ENCODE data around the gene DCBLD1.

DNA sequence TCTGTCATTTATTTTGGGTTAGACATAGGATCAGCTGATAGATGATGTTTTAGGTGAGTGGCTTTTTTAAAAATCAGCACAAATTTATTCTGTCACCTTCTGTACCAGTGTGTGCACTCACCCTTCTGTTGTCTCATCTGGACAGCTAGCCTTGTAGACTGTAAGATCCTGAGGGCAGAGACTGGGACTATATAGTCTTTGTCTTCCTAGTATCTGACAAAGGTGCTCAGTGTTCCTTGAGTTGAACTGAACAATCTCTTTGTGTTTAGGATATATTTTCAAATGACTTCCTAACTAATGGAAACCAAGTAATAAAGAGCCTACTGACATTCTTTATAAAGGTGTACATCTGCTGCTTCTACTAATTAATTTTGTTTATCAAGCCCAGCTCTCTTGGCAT lies 3.0 kb downstream of the DCBLD1 start:
- TF ChIP-seq, protein P1, sequence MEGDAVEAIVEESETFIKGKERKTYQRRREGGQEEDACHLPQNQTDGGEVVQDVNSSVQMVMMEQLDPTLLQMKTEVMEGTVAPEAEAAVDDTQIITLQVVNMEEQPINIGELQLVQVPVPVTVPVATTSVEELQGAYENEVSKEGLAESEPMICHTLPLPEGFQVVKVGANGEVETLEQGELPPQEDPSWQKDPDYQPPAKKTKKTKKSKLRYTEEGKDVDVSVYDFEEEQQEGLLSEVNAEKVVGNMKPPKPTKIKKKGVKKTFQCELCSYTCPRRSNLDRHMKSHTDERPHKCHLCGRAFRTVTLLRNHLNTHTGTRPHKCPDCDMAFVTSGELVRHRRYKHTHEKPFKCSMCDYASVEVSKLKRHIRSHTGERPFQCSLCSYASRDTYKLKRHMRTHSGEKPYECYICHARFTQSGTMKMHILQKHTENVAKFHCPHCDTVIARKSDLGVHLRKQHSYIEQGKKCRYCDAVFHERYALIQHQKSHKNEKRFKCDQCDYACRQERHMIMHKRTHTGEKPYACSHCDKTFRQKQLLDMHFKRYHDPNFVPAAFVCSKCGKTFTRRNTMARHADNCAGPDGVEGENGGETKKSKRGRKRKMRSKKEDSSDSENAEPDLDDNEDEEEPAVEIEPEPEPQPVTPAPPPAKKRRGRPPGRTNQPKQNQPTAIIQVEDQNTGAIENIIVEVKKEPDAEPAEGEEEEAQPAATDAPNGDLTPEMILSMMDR (IDR thresholded peaks at IDR 0.05; ENCODE audit: insufficient read depth, low read length, poor library complexity, severe bottlenecking), result no peak
- TF ChIP-seq EZH2phosphoT487 (conservative IDR thresholded peaks at IDR 0.05; ENCODE audit: low read length), result no peak
